SIG-M5 treated with dmso at 0.1 percent for 504 hours (cell line): ENCODE data around the gene MSH5.

ENCODE experiments used
- DNase-seq: peaks from one replicate; lab custom pipeline; 2025; ENCODE audit not compliant: unreplicated experiment; lab: John Stamatoyannopoulos, UW

Gene MSH5

DNA sequence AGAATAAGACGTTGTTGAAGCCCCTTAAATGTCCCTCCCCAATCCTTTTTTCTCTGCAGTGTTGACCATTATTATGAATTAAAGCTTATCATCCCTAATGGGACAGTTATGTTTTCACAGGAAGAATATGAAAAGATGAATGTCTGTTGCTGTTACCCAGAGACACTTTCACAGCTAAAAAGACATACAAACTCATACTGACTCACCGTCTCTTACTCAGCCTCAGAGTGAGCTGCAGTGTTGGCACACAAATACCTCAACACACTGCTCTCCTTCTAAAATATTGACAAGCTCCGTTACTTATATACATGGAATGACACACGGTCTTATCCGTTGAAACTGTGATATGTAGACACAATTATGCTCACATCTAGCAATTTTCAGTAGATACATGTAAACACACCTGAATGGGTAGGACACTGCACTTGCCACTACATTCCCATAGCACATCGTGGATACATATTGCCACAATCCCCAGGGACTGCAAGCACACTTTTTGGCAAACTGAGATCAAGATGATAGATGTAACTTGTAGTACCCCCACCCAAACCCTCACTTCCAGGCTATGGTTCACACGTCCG, 13.0 kb downstream of the MSH5 start:
- DNase-seq: no peak

GRCh38 chr6:31758281-31758680, 18.5 kb downstream of the MSH5 start:
- no peak for DNase-seq

DNA sequence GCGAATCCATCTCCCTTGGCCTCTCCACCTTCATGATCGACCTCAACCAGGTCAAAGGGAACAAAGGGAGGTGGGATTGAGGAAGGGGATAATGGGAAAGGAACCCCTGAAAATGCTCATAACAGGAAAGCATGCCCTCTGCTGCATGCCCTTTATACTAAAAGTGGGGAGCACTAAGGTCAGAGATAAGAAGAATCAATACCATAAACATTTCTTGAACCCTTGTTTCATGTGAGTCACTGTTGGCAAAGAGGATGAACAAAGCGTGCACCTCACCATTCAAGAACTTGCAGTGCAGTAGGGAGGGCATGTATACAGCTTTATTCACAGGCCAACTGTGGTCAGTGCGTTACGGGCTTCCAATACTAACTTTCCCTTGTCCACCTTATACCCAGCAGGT, 21.0 kb downstream of the MSH5 start:
- no peak for DNase-seq

- DNase-seq: no peak
Measured at GRCh38 chr6:31761343-31761742, 21.5 kb downstream of the MSH5 start.

DNA sequence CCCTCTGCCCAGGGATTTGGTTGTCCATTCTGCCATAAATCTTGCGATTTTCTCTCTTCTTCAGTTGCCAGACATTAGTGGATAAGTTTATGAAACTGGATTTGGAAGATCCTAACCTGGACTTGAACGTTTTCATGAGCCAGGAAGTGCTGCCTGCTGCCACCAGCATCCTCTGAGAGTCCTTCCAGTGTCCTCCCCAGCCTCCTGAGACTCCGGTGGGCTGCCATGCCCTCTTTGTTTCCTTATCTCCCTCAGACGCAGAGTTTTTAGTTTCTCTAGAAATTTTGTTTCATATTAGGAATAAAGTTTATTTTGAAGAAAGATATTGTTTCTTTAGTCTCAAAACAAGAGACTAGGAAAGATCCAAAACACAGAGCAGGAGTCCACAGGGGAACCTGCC, 22.6 kb downstream of the MSH5 start, which contains the start of gene SAPCD1:
TSS of gene SAPCD1 (plus strand) at position 301 of the 400 bp plus-strand sequence. CDS start 399 bp downstream, outside the sequence.
- DNase-seq: no peak

GRCh38 chr6:31762878-31763618, 23.2 kb downstream of the MSH5 start:
- no peak for DNase-seq

DNA sequence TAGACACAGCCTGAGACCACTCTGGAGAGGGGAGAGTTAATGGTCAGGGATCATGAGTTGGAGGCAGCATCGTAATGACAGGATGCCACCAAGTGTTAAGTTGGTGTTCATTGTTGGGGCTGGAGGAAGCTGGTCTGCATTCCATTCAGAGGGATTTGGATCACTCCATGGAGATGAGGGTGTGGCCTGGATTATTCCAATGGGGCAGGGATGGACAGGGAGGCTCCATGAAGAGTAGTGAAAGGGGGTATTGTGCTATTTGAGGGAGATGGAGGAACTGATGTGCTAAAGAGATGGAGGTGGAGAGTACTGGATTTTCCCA, 23.8 kb downstream of the MSH5 start:
- DNase-seq: no peak

GRCh38 chr6:31764198-31764597, 24.4 kb downstream of the MSH5 start:
- DNase-seq: no peak

- no peak for DNase-seq
Measured at GRCh38 chr6:31765559-31765909, 25.7 kb downstream of the MSH5 start.

DNA sequence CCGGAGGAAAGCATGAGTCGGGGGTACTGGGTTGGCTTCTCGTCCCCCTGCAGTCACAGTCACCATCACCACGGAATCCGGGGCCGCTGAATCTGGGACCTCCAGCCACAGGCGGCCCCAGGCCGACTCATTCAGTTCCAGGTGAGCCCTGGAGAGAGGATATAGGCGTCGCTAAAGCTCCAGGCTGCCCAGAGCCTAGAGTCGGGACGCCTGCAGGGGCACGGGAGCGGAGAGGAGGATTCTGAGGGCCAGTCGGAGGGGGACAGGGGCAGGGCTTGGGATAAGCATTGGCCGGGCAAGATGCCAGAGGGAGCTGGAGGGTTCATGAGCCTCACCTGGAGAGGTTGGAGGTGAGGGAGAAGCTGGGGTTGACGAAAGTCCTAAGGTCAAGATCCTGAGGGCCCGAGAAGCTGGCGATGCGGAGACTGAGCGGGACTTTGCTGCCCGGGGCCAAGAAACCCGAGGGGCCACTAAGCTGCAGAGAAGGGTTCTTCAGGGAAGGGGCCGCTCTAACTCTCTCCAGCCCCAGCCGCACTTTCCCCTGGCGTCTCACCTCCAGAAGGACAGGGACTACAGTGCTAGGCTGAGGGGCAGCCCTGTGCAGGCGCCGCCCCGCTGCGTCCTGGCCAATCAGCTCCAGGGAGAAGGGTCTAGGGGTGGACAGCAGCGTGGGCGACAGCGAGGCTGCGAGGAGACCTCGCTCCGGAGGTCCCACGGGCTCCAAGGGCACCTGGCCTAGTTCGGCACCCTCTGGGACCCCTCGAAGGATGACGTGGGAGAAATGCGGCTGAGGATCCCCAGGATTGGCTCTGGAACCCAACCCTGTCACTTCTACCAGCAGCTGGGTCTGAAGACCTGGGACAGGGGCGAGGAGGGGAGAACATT, 26.3 kb downstream of the MSH5 start:
- DNase-seq: no peak

DNA sequence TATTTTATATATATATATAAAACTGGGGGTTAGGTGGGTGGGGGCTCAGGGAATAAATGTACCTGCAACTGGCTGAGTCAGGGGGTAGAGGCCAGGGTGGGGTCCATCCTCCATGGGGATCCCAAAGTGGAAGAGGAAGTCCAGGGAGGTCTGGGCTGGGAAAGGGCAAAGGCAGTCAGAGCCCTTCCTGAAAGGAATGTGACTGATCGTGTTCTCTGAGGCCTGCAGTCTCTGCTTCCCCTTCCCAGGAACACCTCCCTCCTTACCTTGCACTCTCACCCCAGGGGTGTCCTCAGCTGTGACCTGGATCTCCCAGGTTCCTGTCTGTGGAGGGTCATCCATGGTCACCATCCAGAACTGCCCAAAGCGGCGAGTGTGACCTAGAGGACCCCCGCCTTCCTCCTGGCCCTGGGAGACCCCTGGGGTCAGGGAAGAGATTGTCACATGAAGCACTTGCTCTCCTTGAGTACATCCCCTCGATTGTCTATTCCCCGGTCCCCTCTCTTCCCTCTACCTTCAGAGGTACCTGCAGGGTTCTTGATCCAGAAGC, 27.4 kb downstream of the MSH5 start:
- DNase-seq: no peak

- DNase-seq: peak; percentile 38
Measured at GRCh38 chr6:31768363-31769257, 28.8 kb downstream of the MSH5 start.

DNA sequence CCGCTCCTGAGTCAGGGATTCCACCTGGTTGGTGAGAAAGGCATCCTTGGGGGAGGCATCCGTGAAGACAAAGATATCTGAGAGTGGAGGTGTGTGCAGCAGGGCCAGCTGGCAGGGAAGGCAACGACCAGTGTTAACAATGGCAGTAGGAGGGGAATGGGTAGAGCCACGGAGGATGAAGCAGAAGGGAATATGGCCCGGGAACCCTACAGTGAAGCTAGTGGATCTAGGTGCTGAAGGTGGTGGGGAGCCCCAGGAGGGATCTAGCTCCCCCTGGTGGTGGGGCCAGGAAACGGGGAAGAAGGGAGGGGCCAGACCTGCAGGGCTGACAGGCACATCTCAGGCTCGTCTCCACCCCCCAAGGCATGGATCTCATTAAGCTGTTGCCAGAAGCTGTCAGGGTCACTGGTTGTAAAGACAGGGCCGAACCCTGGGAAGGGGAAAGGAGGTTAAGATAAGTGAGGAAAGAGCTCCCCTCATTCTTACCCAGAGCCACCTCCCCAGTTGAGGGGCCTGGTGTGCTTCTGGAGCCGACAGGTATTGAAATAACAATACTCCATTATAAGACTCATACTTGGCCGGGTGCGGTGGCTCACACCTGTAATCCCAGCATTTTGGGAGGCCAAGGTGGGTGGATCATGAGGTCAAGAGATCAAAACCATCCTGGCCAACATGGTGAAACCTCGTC, 30.0 kb downstream of the MSH5 start:
- peak; percentile 73 for DNase-seq

DNA sequence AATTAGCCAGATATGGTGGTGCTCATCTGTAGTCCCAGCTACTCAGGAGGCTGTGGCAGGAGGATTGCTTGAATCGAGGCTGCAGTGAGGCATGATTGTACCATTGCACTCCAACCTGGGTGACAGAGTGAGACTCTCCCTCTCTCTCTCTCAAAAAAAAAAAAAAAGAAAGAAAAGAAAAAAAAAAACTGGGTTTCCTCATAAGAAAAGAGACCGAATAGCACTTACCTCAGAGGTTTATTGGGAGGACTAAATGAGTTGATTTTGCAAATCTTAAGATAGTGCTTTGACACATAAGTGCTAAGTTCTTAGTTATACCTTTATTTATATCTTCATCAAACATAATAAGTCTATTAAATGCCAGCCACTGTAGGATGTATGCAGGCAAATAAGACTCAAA, 31.1 kb downstream of the MSH5 start:
- no peak for DNase-seq

DNA sequence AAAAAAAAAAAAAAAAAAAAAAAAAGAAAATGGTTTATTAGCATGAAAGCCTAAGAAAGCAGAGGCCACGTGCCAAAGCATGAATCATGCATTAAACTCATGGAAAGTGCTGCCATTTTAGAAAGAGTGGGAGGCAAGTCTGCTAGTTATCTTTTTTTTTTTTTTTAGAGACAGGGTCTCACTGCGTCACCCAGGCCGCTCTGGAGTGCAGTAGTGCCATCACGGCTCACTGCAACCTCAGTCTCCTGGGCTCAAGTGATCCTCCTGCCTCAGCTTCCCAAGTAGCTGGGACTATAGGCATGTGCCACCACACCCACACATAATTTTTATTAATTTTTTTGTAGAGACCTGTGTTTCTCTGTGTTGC, 32.2 kb downstream of the MSH5 start:
- no peak for DNase-seq

GRCh38 chr6:31775184-31775583, 35.4 kb downstream of the MSH5 start:
- DNase-seq: no peak

GRCh38 chr6:31775633-31776484, 36.1 kb downstream of the MSH5 start:
- no peak for DNase-seq

GRCh38 chr6:31776485-31776988, 36.7 kb downstream of the MSH5 start:
- DNase-seq: no peak

DNA sequence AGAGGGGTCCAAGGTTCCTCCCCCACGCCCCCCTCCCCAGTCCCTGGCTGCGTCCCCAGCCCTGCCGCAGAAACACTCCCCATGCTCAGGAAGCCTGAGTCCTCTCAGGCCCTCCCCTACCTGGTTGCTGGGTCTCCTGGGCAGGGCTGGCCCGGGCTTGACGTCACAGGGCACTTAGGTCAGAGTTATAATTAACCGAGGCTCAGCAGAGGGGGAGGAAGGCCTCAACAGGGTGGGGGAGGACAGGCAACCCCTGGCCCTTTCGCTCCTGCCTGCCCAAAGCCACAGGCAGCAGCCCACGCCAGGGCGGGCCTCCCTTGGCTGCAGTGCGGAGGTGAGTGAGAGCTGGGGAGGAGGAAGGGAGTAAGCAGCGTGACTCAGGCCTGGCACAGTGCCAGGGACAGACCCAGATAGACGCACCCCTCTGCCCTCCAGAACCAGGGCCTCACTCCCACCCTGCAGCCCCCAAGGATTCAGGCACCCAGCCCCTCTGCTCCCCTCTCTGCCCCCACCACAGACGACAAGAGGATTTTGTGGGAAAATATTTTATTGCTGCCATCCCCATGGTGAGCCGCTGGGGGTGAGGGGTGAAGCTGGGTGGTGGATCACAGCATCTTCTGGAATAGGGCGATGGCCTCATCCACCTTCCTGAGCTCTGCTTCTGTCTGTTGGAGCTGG, 37.3 kb downstream of the MSH5 start, which contains the start of gene VWA7:
TSS of gene VWA7 (minus strand) at position 340 of the 678 bp plus-strand sequence. CDS start 549 bp downstream, outside the sequence.
- DNase-seq: peak; percentile 49
